Fibroblast of skin of scalp (primary cell): ENCODE measurements around the gene C7orf57.

Experiments used
- DNase-seq: peaks from one replicate; pipeline ENCODE4 v3.0.0-alpha.2; 2013

Gene C7orf57

GRCh38 chr7:48109848-48110663, 74.7 kb downstream of the C7orf57 start:
- DNase-seq = no peak

DNA sequence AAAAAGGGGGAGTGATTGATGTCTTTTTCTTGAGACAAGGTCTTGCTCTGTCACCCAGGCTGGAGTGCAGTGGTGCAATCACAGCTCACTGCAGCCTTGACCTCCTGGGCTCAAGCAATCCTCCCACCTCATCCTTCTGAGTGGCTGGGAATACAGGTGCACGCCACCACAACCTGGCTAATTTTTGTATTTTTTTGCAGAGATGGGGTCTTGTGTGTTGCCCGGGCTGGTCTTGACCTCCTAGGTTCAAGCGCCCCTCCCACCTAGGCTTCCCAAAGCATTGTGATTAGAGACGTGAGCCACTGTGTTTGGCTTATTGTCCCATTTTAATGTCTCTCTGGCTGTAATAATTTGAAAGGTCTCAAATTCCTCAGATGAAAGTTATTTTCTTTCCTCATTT, 75.5 kb downstream of the C7orf57 start:
- no peak for DNase-seq
